ENCODE data around the gene RASGRF1.
"Not testable (repeated sequence)": the region's sequence is repeated elsewhere in the genome, so short reads cannot be mapped to it uniquely, and the experiment has no call there.

RASGRF1 gene

DNA sequence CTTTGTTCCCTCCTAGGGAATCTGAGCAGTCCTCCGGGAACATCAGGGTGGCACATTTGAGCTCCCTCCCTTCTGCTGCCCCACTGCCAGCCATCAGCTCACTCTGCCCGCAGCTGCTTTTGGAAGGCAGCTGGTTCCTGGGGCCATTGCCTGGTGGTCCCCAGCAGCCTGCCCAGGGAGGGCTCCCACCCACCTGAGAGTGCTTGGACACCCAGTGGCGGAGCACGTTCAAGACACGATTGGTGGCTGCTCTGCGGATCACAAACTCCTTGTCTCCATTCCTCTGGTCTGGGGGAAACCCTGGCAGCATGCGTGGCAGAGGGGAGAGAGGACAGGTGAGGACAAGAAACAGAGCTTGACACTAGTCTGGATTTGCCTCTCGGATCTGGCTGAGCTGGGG, 92.1 kb downstream of the RASGRF1 start:
- no peak for DNase-seq (ENCODE audit: low read depth)
- no peak overlapping the region for H3K4me3 ChIP-seq (ENCODE audit: control insufficient read depth, low read depth, low read length)
- TF ChIP-seq, protein P1, sequence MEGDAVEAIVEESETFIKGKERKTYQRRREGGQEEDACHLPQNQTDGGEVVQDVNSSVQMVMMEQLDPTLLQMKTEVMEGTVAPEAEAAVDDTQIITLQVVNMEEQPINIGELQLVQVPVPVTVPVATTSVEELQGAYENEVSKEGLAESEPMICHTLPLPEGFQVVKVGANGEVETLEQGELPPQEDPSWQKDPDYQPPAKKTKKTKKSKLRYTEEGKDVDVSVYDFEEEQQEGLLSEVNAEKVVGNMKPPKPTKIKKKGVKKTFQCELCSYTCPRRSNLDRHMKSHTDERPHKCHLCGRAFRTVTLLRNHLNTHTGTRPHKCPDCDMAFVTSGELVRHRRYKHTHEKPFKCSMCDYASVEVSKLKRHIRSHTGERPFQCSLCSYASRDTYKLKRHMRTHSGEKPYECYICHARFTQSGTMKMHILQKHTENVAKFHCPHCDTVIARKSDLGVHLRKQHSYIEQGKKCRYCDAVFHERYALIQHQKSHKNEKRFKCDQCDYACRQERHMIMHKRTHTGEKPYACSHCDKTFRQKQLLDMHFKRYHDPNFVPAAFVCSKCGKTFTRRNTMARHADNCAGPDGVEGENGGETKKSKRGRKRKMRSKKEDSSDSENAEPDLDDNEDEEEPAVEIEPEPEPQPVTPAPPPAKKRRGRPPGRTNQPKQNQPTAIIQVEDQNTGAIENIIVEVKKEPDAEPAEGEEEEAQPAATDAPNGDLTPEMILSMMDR (conservative IDR thresholded peaks at IDR 0.05; ENCODE audit: control insufficient read depth, insufficient read depth, low read depth, low read length), result no peak

DNA sequence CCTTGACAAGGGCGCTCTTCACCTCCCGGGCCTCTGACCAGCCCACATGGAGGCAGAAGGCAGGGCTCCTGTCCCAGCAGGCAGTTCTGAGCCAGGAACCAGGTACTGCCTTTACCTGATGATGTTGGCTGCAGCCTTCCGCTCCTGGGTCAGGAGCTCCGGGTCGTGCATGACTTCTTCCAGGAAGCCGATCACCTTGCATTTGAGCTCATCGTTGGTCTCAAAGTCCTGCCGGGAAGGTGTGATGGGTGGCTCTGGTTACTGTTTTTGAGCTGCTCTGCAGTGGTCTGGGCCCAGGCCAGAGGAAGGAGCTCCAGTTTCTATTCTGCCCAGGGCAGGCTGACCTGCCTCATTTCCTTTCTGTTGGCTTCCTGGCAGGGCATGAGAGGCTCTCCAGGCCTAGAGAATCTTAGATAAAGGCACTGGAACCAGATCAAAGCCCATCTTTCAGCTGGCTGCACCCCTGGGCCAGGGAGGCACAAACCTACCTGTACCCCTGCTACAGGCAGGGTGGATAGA, 92.5 kb downstream of the RASGRF1 start:
- DNase-seq (ENCODE audit: low read depth), result no peak
- H3K4me3 ChIP-seq (ENCODE audit: control insufficient read depth, low read depth, low read length), result no peak overlapping the region
- TF ChIP-seq, protein P1 (conservative IDR thresholded peaks at IDR 0.05; ENCODE audit: control insufficient read depth, insufficient read depth, low read depth, low read length), result no peak

DNA sequence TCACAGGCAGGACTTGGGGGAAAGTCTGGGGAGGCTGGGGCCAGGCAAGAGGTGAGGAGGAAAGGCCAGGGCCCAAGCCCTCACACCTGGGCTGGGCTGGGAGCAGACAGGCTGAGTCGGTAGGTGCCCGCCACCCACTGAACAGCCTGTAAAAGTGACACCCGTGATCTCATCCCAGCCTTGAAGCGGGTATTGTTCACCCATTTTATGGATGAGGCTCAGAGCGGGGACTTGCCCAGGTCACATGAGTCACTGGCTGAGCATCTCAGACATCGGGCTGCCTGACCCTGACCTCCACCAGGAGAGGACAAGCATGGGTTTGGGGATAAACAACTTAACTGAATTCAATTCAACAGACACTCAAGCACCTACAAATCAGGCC, 93.7 kb downstream of the RASGRF1 start:
- TF ChIP-seq, protein P1 (conservative IDR thresholded peaks at IDR 0.05; ENCODE audit: control insufficient read depth, insufficient read depth, low read depth, low read length), result no peak
- H3K4me3 ChIP-seq (ENCODE audit: control insufficient read depth, low read depth, low read length), result no peak overlapping the region
- DNase-seq (ENCODE audit: low read depth), result no peak

DNA sequence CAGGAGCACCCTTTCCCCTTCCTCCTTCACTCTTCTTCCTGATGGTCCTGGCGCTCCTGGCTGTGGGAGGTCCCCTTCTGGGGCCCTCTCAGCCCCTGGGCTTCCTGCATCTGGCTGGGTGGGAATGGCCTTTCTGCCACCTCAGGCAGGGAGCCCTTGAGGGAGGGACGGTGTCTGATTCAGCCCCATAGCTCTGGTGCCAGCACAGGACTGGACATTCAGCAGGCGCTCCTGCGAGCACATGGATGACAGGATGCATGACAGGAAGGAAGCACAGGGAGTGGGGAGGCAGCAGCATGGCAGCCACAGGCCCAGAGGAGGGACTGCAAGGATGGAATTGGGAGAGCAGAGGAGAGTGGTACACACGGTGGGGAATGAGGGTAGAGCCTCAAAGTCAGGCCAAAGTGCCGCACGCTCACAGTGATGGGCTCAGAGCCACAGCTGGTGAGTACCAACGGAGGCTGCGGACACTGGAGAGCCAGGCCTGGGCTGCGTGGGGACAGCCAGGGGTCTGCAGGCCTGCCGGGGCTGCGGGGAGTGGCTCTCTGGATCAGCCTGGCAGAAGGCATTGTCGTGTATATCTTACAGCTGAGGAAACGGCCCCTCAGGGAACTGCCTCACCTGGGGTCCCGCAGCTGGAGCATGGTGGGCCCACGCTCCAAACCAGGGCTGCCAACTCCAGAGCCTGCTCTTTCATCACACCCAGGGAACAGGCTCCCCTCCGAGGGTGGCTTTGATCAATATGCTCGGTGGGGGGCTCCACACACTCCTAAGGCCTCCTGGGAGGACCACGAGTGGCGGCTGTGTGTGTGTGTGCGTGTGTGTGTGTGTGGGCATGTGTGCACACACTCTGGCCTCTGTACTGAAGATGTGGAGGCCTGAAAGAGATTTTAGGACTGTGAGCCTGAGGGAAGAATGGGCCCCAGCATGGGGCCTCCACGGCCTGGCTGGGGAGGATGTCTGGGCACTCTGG, 94.4 kb downstream of the RASGRF1 start:
- TF ChIP-seq, protein P1 (conservative IDR thresholded peaks at IDR 0.05; ENCODE audit: control insufficient read depth, insufficient read depth, low read depth, low read length), result no peak
- no peak overlapping the region for H3K4me3 ChIP-seq (ENCODE audit: control insufficient read depth, low read depth, low read length)
- DNase-seq (ENCODE audit: low read depth), result no peak

DNA sequence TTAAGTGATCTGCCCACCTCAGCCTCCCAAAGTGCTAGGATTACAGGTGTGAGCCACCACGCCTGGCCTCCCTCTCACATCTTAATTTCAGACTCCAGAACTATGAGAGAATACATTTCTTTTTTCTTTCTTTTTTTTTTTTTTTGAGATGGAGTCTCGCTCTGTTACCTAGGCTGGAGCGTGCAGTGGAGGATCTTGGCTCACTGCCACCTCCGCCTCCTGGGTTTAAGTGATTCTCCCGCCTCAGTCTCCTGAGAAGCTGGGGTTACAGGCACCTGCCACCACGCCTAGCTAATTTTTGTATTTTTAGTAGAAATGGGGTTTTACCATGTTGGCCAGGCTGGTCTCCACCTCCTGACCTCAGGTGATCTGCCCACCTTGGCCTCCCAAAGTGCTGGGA, 95.4 kb downstream of the RASGRF1 start:
- not testable (repeated sequence) for H3K4me3 ChIP-seq (ENCODE audit: control insufficient read depth, low read depth, low read length); DNase-seq (ENCODE audit: low read depth)

DNA sequence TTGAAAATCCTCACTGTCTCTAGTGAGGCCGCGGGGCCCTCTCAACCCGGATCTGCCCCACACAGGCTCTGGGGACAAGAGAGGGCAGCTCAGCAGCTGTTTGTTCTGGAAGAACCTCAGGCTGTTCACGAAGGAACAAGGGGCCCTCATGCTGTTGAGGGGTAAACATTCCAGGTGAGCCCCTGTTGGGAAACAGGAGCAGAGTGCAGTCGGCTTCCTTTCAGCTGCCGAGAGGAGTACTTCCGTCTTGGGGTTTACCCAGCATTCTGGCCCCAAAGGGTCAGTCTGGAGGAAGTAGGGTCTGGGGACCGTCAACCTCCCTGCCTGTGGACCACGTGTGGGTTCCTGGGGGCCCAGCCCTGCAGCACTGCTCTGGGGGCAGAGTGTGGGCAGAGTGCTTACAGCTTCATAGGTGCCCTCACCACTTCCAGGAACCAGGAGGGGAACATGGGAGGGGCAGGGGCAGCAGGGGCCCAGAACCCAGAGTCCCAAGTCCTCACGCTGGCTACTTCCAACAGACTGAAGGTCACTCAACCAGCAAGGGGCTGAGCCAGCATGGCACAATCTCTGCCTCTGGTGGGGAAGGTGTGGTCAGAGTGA, 96.5 kb downstream of the RASGRF1 start:
- DNase-seq (ENCODE audit: low read depth), result no peak
- TF ChIP-seq, protein P1 (conservative IDR thresholded peaks at IDR 0.05; ENCODE audit: control insufficient read depth, insufficient read depth, low read depth, low read length), result no peak

More for the DNA sequence above, 96.5 kb downstream of the RASGRF1 start:
- no peak overlapping the region for H3K4me3 ChIP-seq (ENCODE audit: control insufficient read depth, low read depth, low read length)

All from fibroblast of mammary gland (primary cell).